ENCODE data around the gene TRMT1. TPM values are rescaled to one million over a fixed set of nuclear protein-coding genes. Genes with fewer than 3 reads are reported as not detected.

The TRMT1 gene
- total and polyA plus RNA-seq, 8 donors = 24.2 to 46.2 (median 33.9) TPM

DNA sequence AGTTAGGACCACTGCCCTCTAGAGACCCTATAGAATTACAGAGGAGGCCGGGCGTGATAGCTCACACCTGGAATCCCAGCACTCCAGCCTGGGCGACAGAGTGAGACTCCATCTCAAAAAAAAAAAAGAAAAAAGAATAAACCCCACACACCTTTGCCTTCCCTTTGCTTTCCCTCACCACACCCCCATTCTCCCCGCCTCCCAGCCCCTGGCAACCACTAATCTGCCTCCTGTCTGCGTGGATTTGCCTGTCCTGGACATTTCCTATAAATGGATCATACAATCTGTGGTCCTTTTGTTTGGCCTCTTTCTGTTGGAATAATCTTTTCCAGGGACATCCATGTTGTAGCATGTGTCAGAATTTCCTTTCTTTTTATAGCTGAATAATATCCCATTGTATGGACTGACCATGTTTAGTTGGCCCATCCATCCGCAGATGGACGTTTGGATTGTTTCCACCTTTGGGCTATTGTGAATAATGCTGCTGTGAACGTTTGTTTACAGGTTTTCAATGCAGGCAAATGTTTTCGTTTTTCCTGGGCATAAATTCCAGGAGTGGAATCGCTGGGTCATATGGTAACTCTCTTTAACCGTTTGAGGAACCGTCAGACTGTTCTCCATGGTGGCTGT is 16.8 kb upstream of the TRMT1 start:
- intact Hi-C loops (cut with DNase I) = no loop called here
- ATAC-seq (no peak), DNase-seq (no peak)
- peaks cover 0 to 29% of the 10 kb centered on the region in 2 donors for H3K4me1 ChIP-seq
- no peaks in the 10 kb centered on the region for H3K27me3 ChIP-seq
- no peaks in the 10 kb centered on the region for H3K9me3 ChIP-seq
- TF ChIP-seq, protein P1, sequence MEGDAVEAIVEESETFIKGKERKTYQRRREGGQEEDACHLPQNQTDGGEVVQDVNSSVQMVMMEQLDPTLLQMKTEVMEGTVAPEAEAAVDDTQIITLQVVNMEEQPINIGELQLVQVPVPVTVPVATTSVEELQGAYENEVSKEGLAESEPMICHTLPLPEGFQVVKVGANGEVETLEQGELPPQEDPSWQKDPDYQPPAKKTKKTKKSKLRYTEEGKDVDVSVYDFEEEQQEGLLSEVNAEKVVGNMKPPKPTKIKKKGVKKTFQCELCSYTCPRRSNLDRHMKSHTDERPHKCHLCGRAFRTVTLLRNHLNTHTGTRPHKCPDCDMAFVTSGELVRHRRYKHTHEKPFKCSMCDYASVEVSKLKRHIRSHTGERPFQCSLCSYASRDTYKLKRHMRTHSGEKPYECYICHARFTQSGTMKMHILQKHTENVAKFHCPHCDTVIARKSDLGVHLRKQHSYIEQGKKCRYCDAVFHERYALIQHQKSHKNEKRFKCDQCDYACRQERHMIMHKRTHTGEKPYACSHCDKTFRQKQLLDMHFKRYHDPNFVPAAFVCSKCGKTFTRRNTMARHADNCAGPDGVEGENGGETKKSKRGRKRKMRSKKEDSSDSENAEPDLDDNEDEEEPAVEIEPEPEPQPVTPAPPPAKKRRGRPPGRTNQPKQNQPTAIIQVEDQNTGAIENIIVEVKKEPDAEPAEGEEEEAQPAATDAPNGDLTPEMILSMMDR (IDR thresholded peaks at IDR 0.05) = no peak
- H3K36me3 ChIP-seq = peaks cover 0 to 34% of the 10 kb centered on the region in 2 donors
- H3K27ac ChIP-seq = peak overlapping the region; percentile 63 to 73
- no peak overlapping the region for H3K4me3 ChIP-seq

DNA sequence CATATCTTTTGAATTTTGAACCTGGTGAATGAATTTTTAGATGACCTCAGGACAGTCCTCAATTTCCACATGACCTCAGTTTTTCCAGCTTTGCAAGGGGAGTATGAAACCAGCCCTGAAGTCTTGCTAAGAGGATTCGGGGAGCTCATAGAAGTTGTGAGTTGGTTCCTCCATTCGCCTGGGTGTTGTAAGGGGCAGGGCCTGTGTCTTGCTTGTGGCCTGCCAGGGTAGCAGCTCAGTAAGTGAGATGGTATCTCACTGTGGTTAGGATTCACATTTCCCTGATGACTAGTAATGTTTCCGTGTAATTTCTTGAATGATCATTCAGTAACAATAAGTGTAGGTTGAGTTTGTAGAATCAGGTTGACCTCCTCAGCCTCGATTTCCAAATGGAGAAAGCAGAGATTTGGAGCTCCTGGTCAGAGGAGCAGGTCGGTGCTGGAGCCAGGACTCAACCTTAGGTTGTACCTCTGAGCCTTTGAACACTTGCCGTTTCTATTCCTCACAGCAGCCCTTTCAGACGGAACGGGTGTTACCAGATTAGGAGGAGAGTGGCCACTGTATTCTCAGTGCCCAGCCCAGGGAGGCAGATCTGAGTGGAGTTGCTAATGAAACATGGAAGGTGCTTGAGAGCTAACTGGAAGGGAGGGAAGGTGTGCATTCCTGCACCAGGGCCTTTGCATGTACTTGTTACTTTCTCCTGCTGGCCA is 16.1 kb upstream of the TRMT1 start:
- peak overlapping the region; percentile 26 to 73 for H3K27ac ChIP-seq
- no peaks in the 10 kb centered on the region for H3K27me3 ChIP-seq
- TF ChIP-seq, protein P1 (IDR thresholded peaks at IDR 0.05) = no peak
- no peak overlapping the region for H3K4me3 ChIP-seq
- no peak for DNase-seq
- peaks cover 0 to 27% of the 10 kb centered on the region in 2 donors for H3K36me3 ChIP-seq
- intact Hi-C loops (cut with DNase I) = no loop called here
- peaks cover 0 to 29% of the 10 kb centered on the region in 2 donors for H3K4me1 ChIP-seq
- no peak for ATAC-seq
- no peaks in the 10 kb centered on the region for H3K9me3 ChIP-seq

DNA sequence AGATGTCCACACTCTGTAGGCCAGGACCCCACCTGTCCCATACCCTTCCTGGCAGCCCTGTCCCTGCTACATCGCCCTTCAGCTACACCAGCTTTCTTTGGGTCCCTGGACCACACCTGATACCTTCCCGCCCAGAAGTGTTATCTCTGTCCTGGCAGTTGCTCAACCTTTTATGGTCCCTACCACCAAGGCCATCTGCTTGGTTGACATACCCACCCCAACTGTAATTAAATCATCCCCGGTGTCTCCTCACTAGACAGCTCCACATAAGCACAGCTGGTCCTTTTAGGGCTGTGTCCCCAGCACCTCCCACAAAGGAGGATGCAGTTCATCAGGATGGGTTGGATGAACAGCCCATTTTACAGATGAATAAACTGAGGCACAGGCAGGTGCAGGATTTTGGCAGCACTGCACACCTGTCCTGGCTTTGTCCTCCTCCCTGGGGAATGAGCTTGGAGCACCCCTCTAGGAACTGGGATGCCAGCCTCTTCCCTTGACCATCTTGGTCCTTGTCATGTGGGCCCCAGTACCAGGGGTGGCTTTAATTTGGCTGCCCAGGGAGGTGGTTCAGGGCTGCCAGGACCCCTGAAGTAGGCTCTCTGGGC is 14.4 kb upstream of the TRMT1 start:
- H3K4me1 ChIP-seq = peaks cover 0 to 29% of the 10 kb centered on the region in 2 donors
- ATAC-seq (no peak), DNase-seq (no peak)
- no peaks in the 10 kb centered on the region for H3K9me3 ChIP-seq
- intact Hi-C loops (cut with DNase I) = no loop called here
- peaks cover 0 to 20% of the 10 kb centered on the region in 2 donors for H3K36me3 ChIP-seq
- no peak overlapping the region for H3K27ac ChIP-seq
- no peaks in the 10 kb centered on the region for H3K27me3 ChIP-seq
- TF ChIP-seq, protein P1 (IDR thresholded peaks at IDR 0.05) = no peak
- H3K4me3 ChIP-seq = no peak overlapping the region

DNA sequence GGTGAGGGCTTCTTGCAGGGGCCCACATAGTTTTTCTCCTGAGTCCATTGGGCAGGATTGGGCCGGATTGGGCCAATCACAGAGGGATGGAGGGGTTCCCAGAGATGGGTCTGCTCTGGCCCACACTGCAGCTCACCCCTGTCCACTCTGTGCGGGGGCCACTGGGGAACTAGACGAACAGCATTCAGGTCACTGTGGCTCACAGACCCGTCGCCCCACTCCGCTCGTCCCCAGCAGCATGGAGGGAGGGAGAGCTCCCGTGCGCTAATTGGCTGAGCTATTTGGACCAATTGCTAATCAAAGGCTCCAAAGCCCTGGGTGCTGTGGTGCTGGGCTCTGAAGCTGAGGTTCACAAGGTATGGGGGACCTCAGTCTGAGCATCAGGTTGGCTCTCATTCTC is 12.8 kb upstream of the TRMT1 start:
- Histone ChIP-seq H3K9me3 (no peaks in the 10 kb centered on the region), H3K27ac (no peak overlapping the region), H3K27me3 (no peaks in the 10 kb centered on the region), H3K36me3 (peaks cover 0 to 15% of the 10 kb centered on the region in 2 donors), H3K4me3 (no peak overlapping the region), H3K4me1 (peaks cover 0 to 14% of the 10 kb centered on the region in 2 donors)
- intact Hi-C loops (cut with DNase I) = no loop called here
- ATAC-seq (no peak), DNase-seq (no peak)
- TF ChIP-seq, protein P1 (IDR thresholded peaks at IDR 0.05) = no peak

DNA sequence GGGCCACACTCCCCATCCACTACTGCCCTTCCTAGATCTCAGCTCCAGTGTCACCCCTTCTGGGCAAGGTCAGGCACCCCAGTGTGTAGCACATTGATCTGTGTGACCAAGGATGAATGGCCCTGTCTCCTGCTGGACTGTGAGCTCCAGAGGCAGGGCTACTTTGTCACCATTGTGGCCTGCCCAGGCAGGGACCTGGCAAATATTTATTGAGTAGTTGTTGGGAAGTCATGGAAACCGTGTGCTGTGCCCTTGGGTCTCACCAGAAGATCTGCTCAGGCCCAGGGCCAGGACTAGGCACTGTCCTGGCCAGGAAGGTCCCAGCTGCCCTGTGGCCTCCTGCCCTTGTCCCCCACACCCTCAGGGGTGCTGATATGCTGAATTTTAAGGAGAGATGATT is 12.0 kb upstream of the TRMT1 start:
- TF ChIP-seq, protein P1 (IDR thresholded peaks at IDR 0.05) = no peak
- Histone ChIP-seq H3K9me3 (no peaks in the 10 kb centered on the region), H3K4me1 (peaks cover 0 to 7% of the 10 kb centered on the region in 2 donors), H3K4me3 (no peak overlapping the region), H3K27me3 (no peaks in the 10 kb centered on the region), H3K27ac (peak overlapping the region in 1 of 2 donors; percentile 13), H3K36me3 (peaks cover 0 to 16% of the 10 kb centered on the region in 2 donors)
- ATAC-seq = peak; percentile 70
- intact Hi-C loops (cut with DNase I) = no loop called here
- DNase-seq = no peak

All from left lung (tissue), 10 donors.